ENCODE data around the gene VGF.

Gene VGF

GRCh38 chr7:101197991-101198390 is 32.6 kb upstream of the VGF start:
- TF ChIP-seq, protein P1, sequence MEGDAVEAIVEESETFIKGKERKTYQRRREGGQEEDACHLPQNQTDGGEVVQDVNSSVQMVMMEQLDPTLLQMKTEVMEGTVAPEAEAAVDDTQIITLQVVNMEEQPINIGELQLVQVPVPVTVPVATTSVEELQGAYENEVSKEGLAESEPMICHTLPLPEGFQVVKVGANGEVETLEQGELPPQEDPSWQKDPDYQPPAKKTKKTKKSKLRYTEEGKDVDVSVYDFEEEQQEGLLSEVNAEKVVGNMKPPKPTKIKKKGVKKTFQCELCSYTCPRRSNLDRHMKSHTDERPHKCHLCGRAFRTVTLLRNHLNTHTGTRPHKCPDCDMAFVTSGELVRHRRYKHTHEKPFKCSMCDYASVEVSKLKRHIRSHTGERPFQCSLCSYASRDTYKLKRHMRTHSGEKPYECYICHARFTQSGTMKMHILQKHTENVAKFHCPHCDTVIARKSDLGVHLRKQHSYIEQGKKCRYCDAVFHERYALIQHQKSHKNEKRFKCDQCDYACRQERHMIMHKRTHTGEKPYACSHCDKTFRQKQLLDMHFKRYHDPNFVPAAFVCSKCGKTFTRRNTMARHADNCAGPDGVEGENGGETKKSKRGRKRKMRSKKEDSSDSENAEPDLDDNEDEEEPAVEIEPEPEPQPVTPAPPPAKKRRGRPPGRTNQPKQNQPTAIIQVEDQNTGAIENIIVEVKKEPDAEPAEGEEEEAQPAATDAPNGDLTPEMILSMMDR (IDR thresholded peaks at IDR 0.05) = no peak

DNA sequence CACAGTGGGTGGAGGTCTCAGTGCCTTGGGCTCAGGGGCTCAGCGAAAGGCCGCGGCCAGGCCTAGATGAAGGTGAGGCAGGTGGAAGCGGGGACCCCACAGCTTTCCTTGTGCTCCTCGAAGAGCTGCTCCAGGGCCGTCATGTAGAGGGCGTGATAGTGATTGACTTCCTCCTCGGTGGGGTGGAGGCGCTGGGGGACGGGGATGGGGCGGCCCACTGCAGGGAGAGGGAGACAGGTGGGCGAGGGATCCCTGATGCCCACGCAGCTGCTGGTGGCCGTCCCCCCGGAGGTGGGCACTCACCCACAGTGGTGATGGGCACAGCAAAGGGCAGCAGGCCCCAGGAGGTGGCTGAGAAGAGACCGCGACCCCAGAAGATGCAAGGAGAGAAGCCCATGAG is 30.5 kb upstream of the VGF start:
- no peak for DNase-seq
- H3K4me1 ChIP-seq = no peaks in the 10 kb centered on the region
- H3K9me3 ChIP-seq = no peaks in the 10 kb centered on the region
- no peaks in the 10 kb centered on the region for H3K36me3 ChIP-seq
- H3K27me3 ChIP-seq = peaks cover 0 to 62% of the 10 kb centered on the region in 2 donors
- TF ChIP-seq, protein P1 (IDR thresholded peaks at IDR 0.05) = no peak
- no peak overlapping the region for H3K27ac ChIP-seq
- no peak overlapping the region for H3K4me3 ChIP-seq
- intact Hi-C loops (cut with DNase I; ENCODE audit: low total_unique reads) = loop anchor here (10.0 kb wide), 2 partner anchors 51 to 121 kb away; no protein-coding TSS in a partner anchor

More at GRCh38 chr7:101197991-101198390, 32.6 kb upstream of the VGF start:
- no peak for DNase-seq
- H3K9me3 ChIP-seq = no peaks in the 10 kb centered on the region
- no peak overlapping the region for H3K4me3 ChIP-seq
- intact Hi-C loops (cut with DNase I; ENCODE audit: low total_unique reads) = loop anchor here (10.0 kb wide), 2 partner anchors 53 to 123 kb away; no protein-coding TSS in a partner anchor
- H3K27ac ChIP-seq = no peak overlapping the region
- peaks cover 0 to 83% of the 10 kb centered on the region in 2 donors for H3K27me3 ChIP-seq
- peaks cover 0 to 11% (median 9%) of the 10 kb centered on the region in 4 donors for H3K4me1 ChIP-seq
- no peaks in the 10 kb centered on the region for H3K36me3 ChIP-seq

DNA sequence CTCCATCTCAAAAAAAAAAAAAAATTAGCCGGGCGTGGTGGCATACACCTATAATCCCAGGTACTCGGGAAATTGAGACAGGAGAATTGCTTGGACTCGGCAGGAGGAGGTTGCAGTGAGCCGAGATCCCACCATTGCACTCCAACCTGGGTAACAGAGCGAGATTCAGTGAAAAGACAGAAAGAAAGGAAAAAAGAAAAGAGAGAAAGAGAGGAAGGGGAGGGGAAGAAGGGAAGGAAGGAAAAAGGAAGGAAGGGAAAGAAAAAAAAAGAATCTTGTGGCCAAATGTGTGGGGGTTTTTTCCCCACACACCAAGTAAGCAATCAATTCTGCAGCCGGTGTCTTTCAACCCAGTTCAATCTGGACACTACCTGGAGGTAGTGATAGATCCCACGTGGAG is 23.7 kb upstream of the VGF start:
- Histone ChIP-seq H3K27ac (no peak overlapping the region), H3K27me3 (peaks cover 0 to 18% of the 10 kb centered on the region in 2 donors), H3K4me1 (no peaks in the 10 kb centered on the region), H3K9me3 (no peaks in the 10 kb centered on the region), H3K4me3 (no peak overlapping the region), H3K36me3 (no peaks in the 10 kb centered on the region)
- intact Hi-C loops (cut with DNase I; ENCODE audit: low total_unique reads) = no loop called here
- TF ChIP-seq, protein P1 (IDR thresholded peaks at IDR 0.05) = no peak
- no peak for DNase-seq

DNA sequence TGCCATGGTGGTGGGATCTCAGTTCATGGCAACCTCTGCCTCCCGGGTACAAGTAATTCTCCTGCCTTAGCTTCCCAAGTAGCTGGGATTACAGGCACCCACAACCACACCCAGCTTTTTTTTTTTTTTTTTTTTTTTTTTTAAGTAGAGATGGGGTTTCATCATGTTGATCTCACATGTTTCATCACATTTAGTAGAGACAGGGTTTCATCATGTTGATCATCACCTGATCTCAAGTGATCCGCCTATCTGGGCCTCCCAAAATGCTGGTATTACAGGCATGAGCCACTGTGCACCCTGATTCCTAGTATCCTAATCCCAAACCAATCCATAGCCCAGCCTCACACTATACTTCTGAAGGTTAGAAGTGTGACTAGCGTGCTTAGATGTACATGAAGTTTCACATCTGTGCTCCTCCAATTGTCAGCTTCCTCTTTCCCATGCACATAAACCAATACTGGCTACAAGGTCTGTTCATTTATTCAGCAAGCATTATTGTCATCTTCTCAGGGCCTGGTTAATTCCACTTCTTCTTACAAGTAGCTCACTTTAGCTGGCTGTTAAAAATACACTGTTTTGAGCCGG is 21.6 kb upstream of the VGF start:
- no peaks in the 10 kb centered on the region for H3K9me3 ChIP-seq
- H3K4me3 ChIP-seq = no peak overlapping the region
- H3K27ac ChIP-seq = no peak overlapping the region
- H3K36me3 ChIP-seq = no peaks in the 10 kb centered on the region
- intact Hi-C loops (cut with DNase I; ENCODE audit: low total_unique reads) = no loop called here
- no peaks in the 10 kb centered on the region for H3K4me1 ChIP-seq
- no peak for DNase-seq
- H3K27me3 ChIP-seq = peaks cover 0 to 30% of the 10 kb centered on the region in 2 donors
- TF ChIP-seq, protein P1 (IDR thresholded peaks at IDR 0.05) = no peak

DNA sequence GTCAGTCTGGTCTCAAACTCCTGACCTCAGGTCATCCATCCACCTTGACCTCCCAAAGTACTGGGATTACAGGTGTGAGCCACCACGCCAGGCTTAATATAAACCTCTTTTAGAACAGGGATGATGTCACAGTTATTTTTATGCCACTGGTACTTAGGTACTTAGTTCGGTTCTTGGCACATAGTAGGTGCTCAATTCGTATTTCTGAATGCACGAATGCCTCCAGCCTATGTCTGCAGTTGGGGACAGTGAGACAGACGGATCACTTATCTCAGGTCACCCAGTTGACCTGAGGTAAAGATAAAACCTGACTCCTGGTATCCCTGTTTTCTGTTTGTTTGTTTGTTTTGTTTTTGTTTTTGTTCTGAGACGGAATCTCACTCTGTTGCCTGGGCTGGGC is 20.8 kb upstream of the VGF start:
- intact Hi-C loops (cut with DNase I; ENCODE audit: low total_unique reads) = no loop called here
- no peaks in the 10 kb centered on the region for H3K36me3 ChIP-seq
- no peak for DNase-seq
- peaks cover 0 to 36% of the 10 kb centered on the region in 2 donors for H3K27me3 ChIP-seq
- H3K4me3 ChIP-seq = no peak overlapping the region
- no peaks in the 10 kb centered on the region for H3K4me1 ChIP-seq
- TF ChIP-seq, protein P1 (IDR thresholded peaks at IDR 0.05) = no peak
- H3K9me3 ChIP-seq = no peaks in the 10 kb centered on the region
- no peak overlapping the region for H3K27ac ChIP-seq
